Measurements from ENCODE around the gene LEFTY1.
"Not testable (repeated sequence)": the region's sequence is repeated elsewhere in the genome, so short reads cannot be mapped to it uniquely, and the experiment has no call there.

The LEFTY1 gene, protein sequence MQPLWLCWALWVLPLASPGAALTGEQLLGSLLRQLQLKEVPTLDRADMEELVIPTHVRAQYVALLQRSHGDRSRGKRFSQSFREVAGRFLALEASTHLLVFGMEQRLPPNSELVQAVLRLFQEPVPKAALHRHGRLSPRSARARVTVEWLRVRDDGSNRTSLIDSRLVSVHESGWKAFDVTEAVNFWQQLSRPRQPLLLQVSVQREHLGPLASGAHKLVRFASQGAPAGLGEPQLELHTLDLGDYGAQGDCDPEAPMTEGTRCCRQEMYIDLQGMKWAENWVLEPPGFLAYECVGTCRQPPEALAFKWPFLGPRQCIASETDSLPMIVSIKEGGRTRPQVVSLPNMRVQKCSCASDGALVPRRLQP

GRCh38 chr1:225888898-225889601, at the start of gene LEFTY1:
Gene LEFTY1, minus strand, starts transcription at chr1:225889146. Its CDS starts 80 bp downstream, at chr1:225889066.
- DNase-seq = no peak

- DNase-seq = no peak
These were observed 48.4 kb upstream of the LEFTY1 start for GRCh38 chr1:225937048-225937968.

- no peak for DNase-seq
These were observed 47.6 kb upstream of the LEFTY1 start for GRCh38 chr1:225936523-225936922.

DNA sequence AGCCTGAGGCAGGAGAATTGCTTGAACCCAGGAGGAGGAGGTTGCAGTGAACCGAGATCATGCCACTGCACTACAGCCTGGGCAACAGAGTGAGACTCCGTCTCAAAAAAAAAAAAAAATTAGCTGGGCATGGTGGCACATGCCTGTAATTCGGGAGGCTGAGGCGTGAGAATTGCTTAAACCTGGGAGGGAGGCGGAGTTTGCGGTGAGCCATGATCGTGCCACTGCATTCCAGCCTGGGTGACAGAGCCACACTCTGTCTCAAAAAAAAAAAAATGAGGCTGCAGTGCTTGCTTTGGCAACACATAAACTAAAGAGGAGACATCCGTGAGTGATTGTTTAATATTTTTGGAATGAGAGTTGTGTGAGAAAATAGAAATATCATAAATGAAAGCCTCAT, 47.1 kb upstream of the LEFTY1 start:
- DNase-seq = not testable (repeated sequence)

- no peak for DNase-seq
These were observed 45.8 kb upstream of the LEFTY1 start for GRCh38 chr1:225934711-225935110.

GRCh38 chr1:225933072-225933471, 44.1 kb upstream of the LEFTY1 start:
- DNase-seq = peak in 1 of 3 donors; percentile 21

DNA sequence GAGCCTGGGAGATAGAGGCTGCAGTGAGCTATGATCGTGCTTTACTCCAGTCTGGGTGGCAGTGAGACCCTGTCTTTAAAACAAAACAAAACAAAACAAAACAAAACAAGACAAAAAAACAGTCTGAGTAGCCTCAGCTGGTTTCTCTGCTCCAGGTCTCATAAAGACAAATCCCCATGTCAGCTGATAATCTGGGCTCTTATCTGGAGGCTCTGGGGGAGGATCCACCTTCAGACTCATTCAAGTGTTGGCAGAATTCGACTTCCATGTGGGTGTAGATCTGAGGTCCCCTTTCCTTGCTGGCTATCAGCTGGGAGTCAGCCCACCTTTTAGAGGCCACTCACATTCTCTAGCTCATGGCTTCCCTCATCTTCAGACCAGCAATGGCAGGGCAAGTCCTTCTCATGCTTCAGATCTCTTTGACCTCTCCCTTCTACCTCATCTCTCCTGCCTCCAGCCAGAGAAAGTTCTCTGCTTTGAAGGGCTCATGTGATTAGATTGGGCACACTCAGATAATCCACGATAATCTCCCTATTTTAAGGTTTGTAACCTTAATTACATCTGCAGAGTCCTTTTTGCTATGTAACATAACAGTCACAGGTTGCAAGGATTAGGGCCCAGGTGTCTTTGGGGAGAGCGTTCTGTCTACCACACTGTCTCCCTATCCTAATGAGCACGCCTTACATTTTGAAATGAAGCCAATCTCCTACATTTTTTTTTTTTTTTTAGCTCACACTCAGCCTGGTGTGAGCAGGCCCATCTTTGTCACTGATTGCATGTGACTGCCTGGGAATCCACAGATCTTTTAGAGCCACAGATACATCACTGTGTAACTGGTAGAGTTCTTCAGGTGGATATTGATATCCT, 42.6 kb upstream of the LEFTY1 start:
- DNase-seq = no peak

GRCh38 chr1:225930566-225930965, 41.6 kb upstream of the LEFTY1 start:
- no peak for DNase-seq

- DNase-seq = not testable (repeated sequence)
These were observed 40.5 kb upstream of the LEFTY1 start for GRCh38 chr1:225929462-225929861.

- no peak for DNase-seq
These were observed 39.5 kb upstream of the LEFTY1 start for GRCh38 chr1:225928186-225929175.

GRCh38 chr1:225926551-225927113, 37.7 kb upstream of the LEFTY1 start:
- DNase-seq = no peak

GRCh38 chr1:225923692-225924555, 35.0 kb upstream of the LEFTY1 start, which contains the start of gene PYCR2:
Gene PYCR2, minus strand, starts transcription at chr1:225924250. Its CDS starts 140 bp downstream, at chr1:225924110.
- peak; percentile 97 to 99 (median 99) for DNase-seq

- DNase-seq = peak in 2 of 3 donors; percentile 24 to 31
These were observed 34.4 kb upstream of the LEFTY1 start for GRCh38 chr1:225923381-225923691.

DNA sequence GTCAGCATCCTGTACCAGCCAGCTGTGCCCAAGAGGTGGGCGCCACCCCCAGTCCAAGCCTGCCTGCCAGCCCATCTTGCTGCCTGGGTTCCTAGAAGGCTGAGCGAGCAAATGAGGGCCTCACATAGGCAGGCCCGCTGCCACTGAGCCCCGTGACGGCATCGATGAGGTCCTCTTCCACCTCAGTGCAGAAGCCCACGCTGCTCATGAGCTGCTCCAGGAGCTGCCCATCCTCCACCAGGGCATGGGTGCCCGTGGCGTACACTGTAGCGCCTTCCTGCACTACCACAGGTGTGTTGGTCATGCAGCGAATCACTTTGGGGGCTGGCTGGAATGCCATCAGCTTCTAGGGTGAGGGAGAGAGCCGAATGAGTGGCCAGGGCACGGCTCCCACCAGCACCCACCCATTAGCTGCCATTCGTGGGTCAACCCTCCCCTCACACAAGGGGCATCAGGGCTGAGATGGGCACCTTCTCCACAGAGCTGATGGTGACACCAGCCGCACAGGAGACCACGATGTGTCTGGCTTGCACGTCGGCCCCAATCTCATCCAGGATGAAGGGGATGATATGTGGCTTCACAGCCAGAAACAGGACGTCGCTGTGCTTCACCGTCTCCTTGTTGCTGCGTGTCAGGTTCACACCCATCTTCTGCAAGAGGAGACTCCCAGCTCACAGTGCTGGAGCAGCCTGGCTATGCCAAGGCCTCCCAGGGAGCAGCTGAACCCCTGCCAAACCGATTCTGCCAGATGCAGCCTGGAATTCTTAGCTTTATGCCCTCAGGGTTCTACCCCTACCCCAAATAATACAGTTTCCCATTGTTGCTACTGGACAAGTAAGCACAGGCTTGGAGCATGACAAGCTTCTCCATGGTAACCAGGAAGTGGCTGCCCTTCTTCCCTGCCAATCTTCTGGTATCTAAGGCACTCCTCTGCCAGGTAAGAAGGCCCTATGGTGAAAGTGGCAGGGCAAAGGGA, 33.1 kb upstream of the LEFTY1 start:
- DNase-seq = no peak

GRCh38 chr1:225919906-225920305, 31.0 kb upstream of the LEFTY1 start:
- DNase-seq = peak; percentile 56 to 75 (median 58)

DNA sequence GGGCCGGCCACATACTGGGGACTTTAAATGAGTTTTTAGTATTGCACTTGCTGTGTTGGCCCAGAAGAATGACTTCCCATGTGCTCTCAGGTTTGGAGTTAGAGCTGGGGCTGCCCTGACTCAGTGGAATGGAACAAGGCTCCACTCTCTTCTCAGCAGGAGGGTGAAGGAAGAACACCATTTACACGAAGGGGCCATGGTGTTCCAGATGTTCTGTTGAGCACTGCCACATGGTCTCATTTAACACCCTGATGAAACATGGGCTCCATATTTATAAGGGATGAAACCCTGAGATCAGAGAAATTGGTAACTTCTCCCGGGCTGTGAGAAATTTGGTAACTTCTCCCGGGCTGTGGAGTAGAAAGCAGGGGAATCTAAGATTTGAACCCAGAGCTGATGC, 29.3 kb upstream of the LEFTY1 start:
- DNase-seq = no peak

- DNase-seq = no peak
These were observed 28.6 kb upstream of the LEFTY1 start for GRCh38 chr1:225917536-225917935.

GRCh38 chr1:225917101-225917500, 28.2 kb upstream of the LEFTY1 start:
- DNase-seq = no peak
